IPS-18a (cell line): ENCODE measurements around the gene TECR.

Source experiments
- H3K27ac ChIP-seq: one replicate; pipeline ENCODE4 v1.5.1; 2013; ENCODE audit warnings: low read length
- H3K27me3 ChIP-seq: one replicate; pipeline ENCODE4 v1.6.1; 2013; ENCODE audit warnings: mild to moderate bottlenecking, low read length; ENCODE audit not compliant: control insufficient read depth, insufficient read depth
- H3K36me3 ChIP-seq: one replicate; pipeline ENCODE4 v1.6.1; 2013; ENCODE audit warnings: low read depth, low read length; ENCODE audit not compliant: control insufficient read depth
- H3K4me1 ChIP-seq: one replicate; pipeline ENCODE4 v1.6.1; 2013; ENCODE audit warnings: low read depth, low read length; ENCODE audit not compliant: control insufficient read depth
- H3K4me3 ChIP-seq: one replicate; pipeline ENCODE4 v1.5.1; 2013; ENCODE audit warnings: low read length
- H3K9ac ChIP-seq: one replicate; pipeline ENCODE4 v1.6.1; 2013; ENCODE audit warnings: mild to moderate bottlenecking, low read length, moderate library complexity
- H3K9me3 ChIP-seq: one replicate; pipeline ENCODE4 v1.6.1; 2013; ENCODE audit warnings: low read depth, low read length; ENCODE audit not compliant: control insufficient read depth

TECR gene

DNA sequence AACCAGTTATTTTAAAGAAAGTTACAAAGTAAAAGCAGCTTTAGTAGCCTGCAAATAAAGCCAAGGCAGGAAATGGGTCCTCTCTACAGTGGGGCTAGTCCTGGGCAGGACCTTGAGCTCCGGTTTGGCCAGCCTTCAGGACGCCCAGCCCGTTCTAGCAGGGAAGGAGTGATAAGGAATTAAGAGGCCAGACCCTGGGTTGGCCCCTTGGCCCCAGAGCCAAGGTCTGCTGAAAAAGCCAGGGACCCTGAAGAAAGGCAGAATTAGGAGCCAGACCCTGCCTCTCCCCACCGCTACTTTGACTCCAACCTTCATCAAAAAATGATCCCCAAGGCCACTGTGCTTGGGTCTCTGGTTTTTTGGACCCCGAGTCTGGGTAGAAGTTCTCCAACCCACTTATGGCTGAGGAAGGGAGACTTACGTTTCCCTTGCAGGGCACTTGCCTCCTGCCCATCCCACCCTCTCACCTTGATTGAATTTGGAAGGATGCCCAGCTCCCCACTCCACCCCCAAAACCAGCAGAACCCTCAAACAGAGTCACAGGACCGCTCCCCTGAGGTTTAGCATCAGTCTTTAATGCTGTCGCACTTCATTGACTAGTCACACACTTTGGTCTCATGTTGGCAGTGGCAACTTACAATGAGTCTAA, 15.1 kb upstream of the TECR start:
- H3K36me3 ChIP-seq, result peaks cover 26% of the 10 kb centered on the region
- H3K27ac ChIP-seq, result no peak overlapping the region
- no peak overlapping the region for H3K4me3 ChIP-seq
- no peaks in the 10 kb centered on the region for H3K9me3 ChIP-seq
- H3K9ac ChIP-seq, result no peak overlapping the region
- no peaks in the 10 kb centered on the region for H3K27me3 ChIP-seq
- peaks cover 5% of the 10 kb centered on the region for H3K4me1 ChIP-seq

DNA sequence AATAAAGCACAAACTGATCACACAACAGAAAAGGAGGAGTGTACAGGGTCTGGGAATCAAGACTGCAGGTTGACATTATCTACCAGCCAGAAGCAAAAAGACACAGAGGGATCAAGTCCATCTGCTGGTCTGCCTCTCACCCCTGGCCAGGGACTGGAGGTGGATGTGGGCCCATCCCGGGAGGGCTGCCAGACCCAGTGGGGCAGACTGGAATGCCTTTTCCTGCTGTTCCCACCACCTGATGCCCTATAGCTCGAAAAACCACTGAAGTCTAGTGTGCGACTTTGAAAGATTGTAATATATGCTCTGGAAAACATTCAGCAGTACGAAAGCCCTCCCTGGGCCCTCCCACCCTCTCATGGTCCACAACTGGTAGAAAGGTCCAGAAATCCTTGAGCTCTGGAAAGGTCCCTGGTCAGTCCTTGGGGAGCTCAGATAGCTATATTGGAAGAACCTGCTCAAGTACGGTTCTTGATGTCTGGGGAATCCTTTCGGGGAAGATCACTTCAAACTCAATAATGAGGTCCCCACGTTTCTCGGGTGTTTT, 13.8 kb upstream of the TECR start:
- Histone ChIP-seq H3K9ac (no peak overlapping the region), H3K27ac (no peak overlapping the region)

DNA sequence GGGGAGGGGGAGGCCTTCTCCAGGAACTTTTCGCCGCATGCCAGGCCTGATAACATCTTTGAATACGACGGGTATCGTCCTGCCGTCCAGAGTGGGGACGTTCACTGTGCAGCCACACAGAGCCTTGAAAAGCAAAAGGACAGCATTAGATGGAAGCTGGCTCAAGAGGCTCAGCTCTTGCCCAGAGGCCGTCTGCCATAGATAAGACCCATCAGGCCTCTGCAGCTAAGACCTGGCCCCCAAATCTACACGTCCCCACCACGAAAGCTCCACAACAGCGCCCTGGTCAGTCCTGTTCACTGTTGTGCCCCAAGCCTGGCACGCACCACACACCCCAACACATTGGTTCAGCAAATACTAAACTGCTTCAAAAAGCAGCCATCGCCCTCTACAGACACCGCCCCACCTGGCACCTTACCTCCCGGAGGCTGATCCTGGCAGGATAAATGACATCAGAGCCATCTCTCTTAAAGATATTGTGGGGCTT, 13.3 kb upstream of the TECR start:
- H3K9ac ChIP-seq, result no peak overlapping the region
- H3K9me3 ChIP-seq, result no peaks in the 10 kb centered on the region
- no peak overlapping the region for H3K4me3 ChIP-seq
- H3K27ac ChIP-seq, result no peak overlapping the region
- no peaks in the 10 kb centered on the region for H3K27me3 ChIP-seq
- peaks cover 26% of the 10 kb centered on the region for H3K36me3 ChIP-seq
- H3K4me1 ChIP-seq, result peaks cover 5% of the 10 kb centered on the region

More for the DNA sequence above, 13.8 kb upstream of the TECR start:
- H3K27me3 ChIP-seq, result no peaks in the 10 kb centered on the region
- peaks cover 26% of the 10 kb centered on the region for H3K36me3 ChIP-seq
- peaks cover 5% of the 10 kb centered on the region for H3K4me1 ChIP-seq
- H3K4me3 ChIP-seq, result no peak overlapping the region
- no peaks in the 10 kb centered on the region for H3K9me3 ChIP-seq

DNA sequence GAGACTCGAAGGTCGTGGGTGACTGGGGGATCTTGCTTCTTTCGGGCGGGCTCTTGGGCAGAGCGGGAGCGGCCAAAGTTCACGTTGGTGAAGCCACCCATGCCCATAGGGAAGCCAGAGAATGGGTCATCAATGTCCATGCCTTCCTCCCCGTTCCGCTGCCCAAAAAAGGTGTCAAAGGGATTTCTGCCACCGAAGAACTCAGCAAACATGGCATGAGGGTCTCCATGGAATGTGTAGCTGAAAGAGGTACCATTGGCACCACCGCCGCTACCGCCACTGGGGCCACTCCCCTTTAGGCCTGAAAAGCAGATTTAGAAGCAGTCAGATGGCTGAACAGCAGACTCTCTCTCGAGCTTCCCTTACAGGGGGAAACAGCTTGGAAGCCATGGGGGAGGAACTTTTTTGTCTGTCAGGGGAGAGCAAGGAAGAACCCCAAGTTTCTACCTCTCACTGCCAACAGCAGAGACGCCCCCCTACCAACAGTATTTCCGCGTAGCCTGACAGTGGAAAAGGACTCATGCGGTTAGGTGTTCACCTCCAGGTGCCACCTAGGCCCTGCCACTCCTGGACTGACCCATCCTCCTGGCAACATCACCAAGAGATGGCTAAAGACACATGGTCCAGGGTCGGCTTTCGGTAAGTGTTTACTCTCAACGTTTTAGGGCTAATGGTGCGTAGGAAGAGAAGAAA, 12.5 kb upstream of the TECR start:
- H3K9ac ChIP-seq, result peak overlapping the region; percentile 85
- peaks cover 26% of the 10 kb centered on the region for H3K36me3 ChIP-seq
- no peak overlapping the region for H3K27ac ChIP-seq
- H3K4me3 ChIP-seq, result peak overlapping the region; percentile 89
- peaks cover 5% of the 10 kb centered on the region for H3K4me1 ChIP-seq
- H3K9me3 ChIP-seq, result no peaks in the 10 kb centered on the region
- H3K27me3 ChIP-seq, result no peaks in the 10 kb centered on the region

DNA sequence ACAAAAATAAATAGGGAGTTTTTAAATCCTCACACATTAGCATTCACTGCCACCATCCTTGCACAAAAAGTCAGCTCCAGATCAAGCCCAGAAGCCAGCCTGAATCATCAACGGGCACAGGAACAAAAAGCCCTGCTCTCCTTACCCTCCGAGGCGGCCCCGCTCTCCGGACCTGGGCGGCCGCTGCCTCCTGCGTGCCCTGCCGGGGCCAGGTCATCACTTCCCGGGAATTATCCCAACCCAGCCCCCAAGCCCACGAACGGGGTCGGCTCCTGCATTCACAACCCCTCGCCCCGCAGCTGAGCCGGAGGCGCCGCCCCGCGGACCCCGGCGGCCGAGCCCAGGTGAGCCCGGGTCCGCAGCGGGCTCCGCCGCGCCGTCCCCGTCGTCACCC, 12.0 kb upstream of the TECR start:
- Histone ChIP-seq H3K27ac (no peak overlapping the region), H3K36me3 (peaks cover 26% of the 10 kb centered on the region), H3K9ac (peak overlapping the region; percentile 85), H3K27me3 (no peaks in the 10 kb centered on the region), H3K9me3 (no peaks in the 10 kb centered on the region), H3K4me1 (peaks cover 5% of the 10 kb centered on the region), H3K4me3 (peak overlapping the region; percentile 89)

DNA sequence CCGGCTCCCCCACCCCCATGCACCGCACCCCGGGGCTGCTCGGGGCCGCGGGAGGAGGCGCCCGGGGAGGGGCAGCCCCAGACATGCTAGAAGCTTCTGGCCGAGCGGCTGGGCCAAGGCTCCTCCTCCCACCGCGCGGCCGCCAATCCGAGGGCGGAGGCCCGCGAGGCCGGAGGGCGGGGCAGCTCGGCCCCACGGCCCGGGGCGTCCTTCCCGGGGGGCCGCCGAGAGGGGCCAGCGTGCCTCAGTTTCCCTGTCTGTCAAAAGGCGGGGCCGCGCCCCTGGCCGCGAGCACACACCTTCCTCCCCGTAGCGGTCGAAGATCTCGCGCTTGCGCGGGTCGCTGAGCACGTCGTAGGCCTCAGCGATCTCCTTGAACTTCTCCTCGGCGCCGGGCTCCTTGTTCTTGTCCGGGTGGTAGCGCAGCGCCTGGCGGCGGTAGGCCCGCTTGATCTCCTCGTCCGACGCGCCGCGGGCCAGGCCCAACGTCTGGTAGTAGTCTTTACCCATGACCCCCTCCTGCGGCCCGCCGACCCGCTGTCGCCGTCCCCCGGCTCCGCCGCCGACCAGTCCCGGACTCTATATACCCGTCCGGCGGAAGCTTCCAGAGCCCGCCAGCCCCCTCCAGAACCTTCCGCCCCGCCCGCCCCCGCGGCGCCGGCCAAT, 11.4 kb upstream of the TECR start, which contains the start of gene DNAJB1:
DNAJB1 (minus strand) TSS at position 558 of the 666 bp plus-strand sequence; CDS start at position 510, 48 bp downstream.
- Histone ChIP-seq H3K36me3 (peaks cover 26% of the 10 kb centered on the region), H3K9ac (peak within 1 kb of the TSS; percentile 85), H3K4me1 (peaks cover 5% of the 10 kb centered on the region), H3K27me3 (no peaks in the 10 kb centered on the region), H3K9me3 (no peaks in the 10 kb centered on the region), H3K27ac (peak within 1 kb of the TSS; percentile 84), H3K4me3 (peak within 1 kb of the TSS; percentile 89)

DNA sequence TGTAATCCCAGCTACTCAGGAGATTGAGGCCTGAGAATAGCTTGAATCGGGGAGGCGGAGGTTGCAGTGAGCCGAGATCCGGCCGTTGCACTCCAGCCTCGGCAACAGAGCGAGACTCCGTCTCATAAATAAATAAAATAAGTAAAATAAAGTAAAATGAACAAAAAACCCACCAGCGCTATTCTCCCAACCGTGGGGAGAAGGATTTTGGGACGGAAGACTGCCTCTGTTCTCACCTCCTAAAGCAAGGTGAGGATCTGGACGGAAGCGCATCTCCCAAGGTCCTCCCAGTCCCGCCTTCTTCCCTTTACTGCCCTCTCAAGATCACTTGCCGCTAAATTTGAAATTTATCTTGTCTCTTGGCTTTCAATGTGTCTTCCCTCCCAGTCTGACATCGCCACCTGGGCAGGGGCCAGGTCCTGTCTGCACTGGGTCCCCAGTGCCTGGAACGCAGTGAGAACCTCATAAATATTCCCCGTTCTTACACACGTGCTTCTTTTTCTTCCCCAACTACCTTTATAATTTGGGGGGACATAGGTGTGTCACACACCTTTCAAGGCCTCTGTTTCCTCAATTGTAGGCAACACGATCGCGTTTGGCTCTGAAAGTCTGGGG, 10.0 kb upstream of the TECR start:
- peaks cover 21% of the 10 kb centered on the region for H3K36me3 ChIP-seq
- no peaks in the 10 kb centered on the region for H3K9me3 ChIP-seq
- peaks cover 5% of the 10 kb centered on the region for H3K4me1 ChIP-seq
- no peak overlapping the region for H3K9ac ChIP-seq
- no peak overlapping the region for H3K27ac ChIP-seq
- no peaks in the 10 kb centered on the region for H3K27me3 ChIP-seq
- H3K4me3 ChIP-seq, result no peak overlapping the region

DNA sequence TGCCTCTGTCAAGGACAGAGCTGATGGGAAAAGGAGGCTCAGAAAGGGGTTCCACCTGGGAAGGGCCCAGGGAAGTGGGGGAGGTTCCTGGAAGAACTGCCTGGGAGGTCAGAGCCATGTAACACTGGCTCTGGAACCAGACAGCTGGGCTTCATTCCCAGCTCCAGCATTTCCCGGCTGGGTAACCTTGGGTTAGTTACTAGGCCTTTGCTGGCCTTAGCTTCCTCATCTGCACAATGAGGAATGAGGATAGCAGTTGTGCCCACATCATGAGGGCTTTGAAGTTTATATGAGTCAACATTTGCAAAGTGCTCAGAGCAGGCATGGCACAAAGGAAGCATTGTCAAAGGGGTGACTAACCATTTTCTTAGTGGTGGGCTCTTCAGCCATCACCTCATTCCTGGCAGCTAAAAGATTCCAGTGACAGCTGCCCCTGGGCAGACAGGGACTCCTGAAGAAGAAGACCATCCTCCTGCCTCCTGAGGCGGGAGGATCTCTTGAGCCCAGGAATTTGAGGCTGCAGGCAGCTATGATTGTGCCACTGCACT, 9.5 kb upstream of the TECR start:
- peaks cover 15% of the 10 kb centered on the region for H3K36me3 ChIP-seq
- no peak overlapping the region for H3K9ac ChIP-seq
- H3K27me3 ChIP-seq, result no peaks in the 10 kb centered on the region
- H3K4me3 ChIP-seq, result no peak overlapping the region
- H3K9me3 ChIP-seq, result no peaks in the 10 kb centered on the region
- H3K4me1 ChIP-seq, result peaks cover 5% of the 10 kb centered on the region
- H3K27ac ChIP-seq, result no peak overlapping the region

DNA sequence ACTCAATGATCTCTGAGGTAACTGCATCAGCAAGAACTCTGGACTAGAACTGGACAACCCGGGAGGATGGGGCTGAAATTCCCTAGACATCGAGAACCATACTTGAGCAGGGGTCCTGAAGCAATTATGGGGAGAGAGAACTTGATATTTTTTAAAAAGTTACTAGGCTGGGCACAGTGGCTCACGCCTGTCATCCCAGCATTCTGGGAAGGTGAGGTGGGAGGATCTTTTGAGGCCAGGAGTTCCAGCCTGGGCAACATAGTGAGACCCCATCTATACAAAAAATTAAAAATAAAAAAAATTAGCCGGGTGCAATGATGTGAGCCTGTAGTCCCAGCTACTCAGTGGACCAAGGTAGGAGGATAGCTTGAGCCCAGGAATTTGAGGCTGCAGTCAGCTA, 8.9 kb upstream of the TECR start:
- peaks cover 5% of the 10 kb centered on the region for H3K4me1 ChIP-seq
- no peak overlapping the region for H3K27ac ChIP-seq

DNA sequence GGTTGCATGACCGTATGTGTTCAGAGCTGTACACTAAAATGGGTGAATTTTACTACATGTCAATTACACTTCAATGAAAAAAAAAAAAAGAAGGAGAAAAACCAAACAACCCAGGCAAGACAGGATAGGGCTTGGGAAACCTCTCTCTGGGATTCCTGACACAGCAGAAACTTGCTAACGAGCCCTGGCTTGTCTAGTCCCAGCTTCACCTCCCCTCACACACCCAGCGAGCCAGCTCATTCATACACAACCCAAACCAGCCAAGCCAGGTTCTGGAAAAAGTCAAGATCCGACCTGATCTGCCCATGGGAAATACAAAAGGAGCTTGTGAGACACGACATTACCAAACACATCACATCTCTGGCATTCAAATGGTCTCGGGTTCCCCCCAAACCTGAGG, 3.7 kb upstream of the TECR start:
- no peak overlapping the region for H3K27ac ChIP-seq
- H3K4me1 ChIP-seq, result peaks cover 4% of the 10 kb centered on the region
- H3K9me3 ChIP-seq, result no peaks in the 10 kb centered on the region
- H3K4me3 ChIP-seq, result no peak overlapping the region
- no peaks in the 10 kb centered on the region for H3K27me3 ChIP-seq
- H3K36me3 ChIP-seq, result no peaks in the 10 kb centered on the region
- no peak overlapping the region for H3K9ac ChIP-seq

More for the DNA sequence above, 8.9 kb upstream of the TECR start:
- peaks cover 9% of the 10 kb centered on the region for H3K36me3 ChIP-seq
- H3K9me3 ChIP-seq, result no peaks in the 10 kb centered on the region
- H3K27me3 ChIP-seq, result no peaks in the 10 kb centered on the region
- no peak overlapping the region for H3K4me3 ChIP-seq
- no peak overlapping the region for H3K9ac ChIP-seq

DNA sequence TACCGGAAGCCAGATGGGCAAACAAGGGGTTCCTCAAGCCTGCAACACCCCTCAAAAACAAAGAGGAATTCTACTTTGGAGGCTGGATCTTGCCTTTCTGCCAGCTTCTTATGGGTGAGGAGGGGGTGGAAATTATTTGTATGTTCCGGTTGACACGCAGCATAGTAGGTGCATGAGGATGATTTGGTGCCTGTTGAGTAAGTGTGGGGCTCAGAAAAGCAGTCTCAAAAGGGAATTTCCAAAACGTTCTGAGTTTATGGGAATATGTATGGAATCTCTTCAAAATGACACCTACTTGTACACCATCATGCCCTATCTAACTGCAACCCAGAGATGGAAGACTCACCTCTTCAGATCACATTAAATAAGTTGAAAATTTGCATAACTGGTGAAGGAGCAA, 3.0 kb upstream of the TECR start:
- H3K9me3 ChIP-seq, result no peaks in the 10 kb centered on the region
- no peaks in the 10 kb centered on the region for H3K36me3 ChIP-seq
- H3K4me3 ChIP-seq, result no peak overlapping the region
- H3K4me1 ChIP-seq, result peaks cover 5% of the 10 kb centered on the region
- no peak overlapping the region for H3K27ac ChIP-seq
- no peaks in the 10 kb centered on the region for H3K27me3 ChIP-seq
- no peak overlapping the region for H3K9ac ChIP-seq
